ENCODE measurements around the gene DSG4. TPM values are rescaled to one million over a fixed set of nuclear protein-coding genes. Genes with fewer than 3 reads are reported as not detected.

DSG4 gene
- total and polyA plus RNA-seq, 3 donors from 2014 or later = 0.08 to 0.83 (median 0.31) TPM

DNA sequence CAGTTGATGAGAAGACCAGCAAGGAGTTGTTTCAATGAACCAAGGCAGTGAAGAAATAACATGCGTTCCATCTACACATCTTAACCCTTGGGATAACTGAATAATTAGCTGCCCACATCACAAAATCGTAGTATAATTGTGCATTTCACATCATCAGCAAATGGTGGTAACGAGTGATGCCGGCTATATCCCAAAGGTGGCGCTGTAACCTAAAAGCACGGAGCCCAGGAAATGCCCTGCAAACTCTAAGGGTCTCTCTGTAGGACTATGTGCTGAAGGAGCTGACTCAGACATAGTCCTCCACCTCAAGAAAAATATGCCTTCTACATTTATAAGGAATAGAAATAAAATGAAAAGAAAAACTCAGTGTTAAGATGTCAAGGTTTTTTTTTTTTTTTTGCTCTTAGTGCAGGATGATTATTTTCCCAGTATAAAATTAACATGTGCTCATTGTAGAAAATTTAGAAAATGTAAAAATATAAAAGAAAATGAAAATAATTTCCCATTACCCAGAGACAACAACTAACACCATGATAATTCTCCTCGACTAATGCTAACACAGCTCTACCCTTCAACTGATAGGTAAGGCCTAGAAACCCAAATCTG lies 47.9 kb downstream of the DSG4 start:
- no peak for TF ChIP-seq POLR2A (IDR thresholded peaks at IDR 0.05)
- TF ChIP-seq, protein P1, sequence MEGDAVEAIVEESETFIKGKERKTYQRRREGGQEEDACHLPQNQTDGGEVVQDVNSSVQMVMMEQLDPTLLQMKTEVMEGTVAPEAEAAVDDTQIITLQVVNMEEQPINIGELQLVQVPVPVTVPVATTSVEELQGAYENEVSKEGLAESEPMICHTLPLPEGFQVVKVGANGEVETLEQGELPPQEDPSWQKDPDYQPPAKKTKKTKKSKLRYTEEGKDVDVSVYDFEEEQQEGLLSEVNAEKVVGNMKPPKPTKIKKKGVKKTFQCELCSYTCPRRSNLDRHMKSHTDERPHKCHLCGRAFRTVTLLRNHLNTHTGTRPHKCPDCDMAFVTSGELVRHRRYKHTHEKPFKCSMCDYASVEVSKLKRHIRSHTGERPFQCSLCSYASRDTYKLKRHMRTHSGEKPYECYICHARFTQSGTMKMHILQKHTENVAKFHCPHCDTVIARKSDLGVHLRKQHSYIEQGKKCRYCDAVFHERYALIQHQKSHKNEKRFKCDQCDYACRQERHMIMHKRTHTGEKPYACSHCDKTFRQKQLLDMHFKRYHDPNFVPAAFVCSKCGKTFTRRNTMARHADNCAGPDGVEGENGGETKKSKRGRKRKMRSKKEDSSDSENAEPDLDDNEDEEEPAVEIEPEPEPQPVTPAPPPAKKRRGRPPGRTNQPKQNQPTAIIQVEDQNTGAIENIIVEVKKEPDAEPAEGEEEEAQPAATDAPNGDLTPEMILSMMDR (IDR thresholded peaks at IDR 0.05) = peak in 2 of 3 experiments; percentile 36 to 57
- WGBS, 2 donors = 22 to 25% methylated on average over 7 of the region's 7 CpGs
- no peaks in the 10 kb centered on the region for H3K9me3 ChIP-seq
- no peaks in the 10 kb centered on the region for H3K27me3 ChIP-seq
- H3K4me3 ChIP-seq = no peak overlapping the region
- no peaks in the 10 kb centered on the region for H3K36me3 ChIP-seq (ENCODE audit: low read depth, missing control alignments)
- no peak overlapping the region for H3K27ac ChIP-seq
- intact Hi-C loops (cut with DNase I; ENCODE audit: low total_unique reads) = no loop called here
- no peaks in the 10 kb centered on the region for H3K4me1 ChIP-seq
- DNase-seq = peak; percentile 61

DNA sequence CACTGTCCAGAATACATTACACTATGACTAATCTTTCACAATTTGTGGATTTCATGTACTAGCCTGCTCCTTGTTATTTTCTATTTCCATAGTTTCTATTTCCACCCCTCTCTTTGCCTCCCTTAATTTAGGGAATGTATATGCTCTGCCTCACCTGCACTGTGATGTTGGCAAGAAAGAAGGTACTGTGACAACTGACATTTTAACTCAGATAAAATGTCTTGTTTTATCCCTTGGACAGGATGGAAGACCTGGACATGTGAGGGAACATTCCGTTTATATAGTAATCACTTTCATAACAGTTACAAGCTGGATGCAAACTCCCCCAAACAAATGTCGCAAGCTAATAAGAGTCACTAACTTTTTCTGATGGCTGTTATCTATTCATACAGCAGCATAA lies 49.4 kb downstream of the DSG4 start:
- Histone ChIP-seq H3K4me1 (no peaks in the 10 kb centered on the region), H3K4me3 (no peak overlapping the region), H3K27ac (no peak overlapping the region), H3K36me3 (ENCODE audit: low read depth, missing control alignments) (no peaks in the 10 kb centered on the region), H3K27me3 (no peaks in the 10 kb centered on the region), H3K9me3 (no peaks in the 10 kb centered on the region)
- DNase-seq = no peak
- TF ChIP-seq, protein P1 (IDR thresholded peaks at IDR 0.05) = no peak
- TF ChIP-seq POLR2A (IDR thresholded peaks at IDR 0.05) = no peak
- 35 to 46% methylated on average over 2 of the region's 2 CpGs for WGBS, 2 donors
- intact Hi-C loops (cut with DNase I; ENCODE audit: low total_unique reads) = no loop called here

GRCh38 chr18:31426871-31427406 lies 50.4 kb downstream of the DSG4 start:
- TF ChIP-seq POLR2A (IDR thresholded peaks at IDR 0.05) = no peak
- TF ChIP-seq, protein P1 (IDR thresholded peaks at IDR 0.05) = no peak
- no peaks in the 10 kb centered on the region for H3K36me3 ChIP-seq (ENCODE audit: low read depth, missing control alignments)
- H3K27me3 ChIP-seq = no peaks in the 10 kb centered on the region
- no peak overlapping the region for H3K27ac ChIP-seq
- WGBS, 2 donors = 79 to 80% methylated on average over 5 of the region's 5 CpGs
- H3K4me3 ChIP-seq = no peak overlapping the region
- DNase-seq = no peak
- no peaks in the 10 kb centered on the region for H3K4me1 ChIP-seq
- no peaks in the 10 kb centered on the region for H3K9me3 ChIP-seq
- intact Hi-C loops (cut with DNase I; ENCODE audit: low total_unique reads) = no loop called here

DNA sequence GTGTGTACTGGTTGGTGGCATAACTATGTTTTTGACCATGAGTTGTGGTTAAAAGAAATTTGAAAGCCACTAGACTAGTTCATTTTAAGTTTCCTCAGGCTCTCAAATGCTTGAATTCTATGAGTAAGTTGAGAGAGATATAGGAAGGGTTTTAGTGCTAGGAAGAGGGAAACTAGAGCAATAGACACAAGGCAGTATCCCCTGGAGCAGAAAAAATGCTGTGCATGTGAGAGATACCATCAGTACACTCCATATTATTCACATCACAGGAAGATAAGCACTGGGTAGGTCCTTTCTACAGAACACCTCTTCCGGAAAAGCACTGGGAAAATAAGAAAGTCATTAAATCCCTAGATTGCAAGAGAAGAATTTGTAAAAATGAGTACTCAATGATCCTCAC lies 51.6 kb downstream of the DSG4 start:
- Histone ChIP-seq H3K36me3 (ENCODE audit: low read depth, missing control alignments) (no peaks in the 10 kb centered on the region), H3K9me3 (no peaks in the 10 kb centered on the region), H3K27me3 (no peaks in the 10 kb centered on the region), H3K4me1 (no peaks in the 10 kb centered on the region), H3K27ac (no peak overlapping the region), H3K4me3 (no peak overlapping the region)
- no peak for TF ChIP-seq POLR2A (IDR thresholded peaks at IDR 0.05)
- TF ChIP-seq, protein P1 (IDR thresholded peaks at IDR 0.05) = no peak
- intact Hi-C loops (cut with DNase I; ENCODE audit: low total_unique reads) = no loop called here
- WGBS, 2 donors = 93 to 96% methylated on average over 1 of the region's 1 CpG
- no peak for DNase-seq

GRCh38 chr18:31429623-31430022 lies 53.0 kb downstream of the DSG4 start:
- Histone ChIP-seq H3K27ac (no peak overlapping the region), H3K9me3 (no peaks in the 10 kb centered on the region), H3K36me3 (ENCODE audit: low read depth, missing control alignments) (no peaks in the 10 kb centered on the region), H3K4me3 (no peak overlapping the region), H3K4me1 (no peaks in the 10 kb centered on the region), H3K27me3 (no peaks in the 10 kb centered on the region)
- no peak for DNase-seq
- intact Hi-C loops (cut with DNase I; ENCODE audit: low total_unique reads) = no loop called here
- TF ChIP-seq, protein P1 (IDR thresholded peaks at IDR 0.05) = no peak
- no peak for TF ChIP-seq POLR2A (IDR thresholded peaks at IDR 0.05)
- 68 to 73% methylated on average over 2 of the region's 2 CpGs for WGBS, 2 donors

All from testis (tissue), 3 donors.